GM18519 (cell line): Measurements from ENCODE around the gene TELO2.

Experiments
- ATAC-seq: cut with Tn5 transposase; IDR thresholded peaks from one replicate; pipeline ENCODE4 v1.9.1; 2021; ENCODE audit warnings: mild to moderate bottlenecking, moderate library complexity; ENCODE audit not compliant: unreplicated experiment, low FRiP score

The TELO2 gene

DNA sequence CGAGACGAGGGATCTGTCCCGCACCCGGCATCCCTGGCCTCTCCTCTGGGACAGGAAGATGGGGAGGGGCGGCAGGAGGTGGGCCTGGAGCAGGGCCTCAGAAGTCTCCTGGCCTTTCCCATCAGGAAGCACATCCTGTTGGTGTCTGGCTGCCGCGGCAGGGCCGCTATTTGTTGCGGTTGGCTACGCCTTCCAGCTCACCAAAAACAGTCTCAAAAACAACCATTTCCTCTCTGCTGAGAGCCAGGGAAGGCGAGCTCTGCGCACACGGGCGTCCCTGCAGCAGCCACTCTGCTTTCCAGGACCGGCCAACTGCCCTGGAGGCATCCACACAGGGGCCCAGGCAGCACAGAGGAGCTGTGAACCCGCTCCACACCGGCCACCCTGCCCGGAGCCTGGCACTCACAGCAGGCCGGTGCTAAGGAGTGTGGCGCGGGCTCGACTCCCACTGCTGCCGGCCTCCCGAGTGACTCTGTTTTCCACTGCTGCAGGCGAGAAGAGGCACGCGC, 40.3 kb downstream of the TELO2 start, which contains the start of gene TMEM204:
TSS of gene TMEM204 (plus strand) at position 224 of the 509 bp plus-strand sequence. CDS start 610 bp downstream, outside the sequence.
- no peak for ATAC-seq

DNA sequence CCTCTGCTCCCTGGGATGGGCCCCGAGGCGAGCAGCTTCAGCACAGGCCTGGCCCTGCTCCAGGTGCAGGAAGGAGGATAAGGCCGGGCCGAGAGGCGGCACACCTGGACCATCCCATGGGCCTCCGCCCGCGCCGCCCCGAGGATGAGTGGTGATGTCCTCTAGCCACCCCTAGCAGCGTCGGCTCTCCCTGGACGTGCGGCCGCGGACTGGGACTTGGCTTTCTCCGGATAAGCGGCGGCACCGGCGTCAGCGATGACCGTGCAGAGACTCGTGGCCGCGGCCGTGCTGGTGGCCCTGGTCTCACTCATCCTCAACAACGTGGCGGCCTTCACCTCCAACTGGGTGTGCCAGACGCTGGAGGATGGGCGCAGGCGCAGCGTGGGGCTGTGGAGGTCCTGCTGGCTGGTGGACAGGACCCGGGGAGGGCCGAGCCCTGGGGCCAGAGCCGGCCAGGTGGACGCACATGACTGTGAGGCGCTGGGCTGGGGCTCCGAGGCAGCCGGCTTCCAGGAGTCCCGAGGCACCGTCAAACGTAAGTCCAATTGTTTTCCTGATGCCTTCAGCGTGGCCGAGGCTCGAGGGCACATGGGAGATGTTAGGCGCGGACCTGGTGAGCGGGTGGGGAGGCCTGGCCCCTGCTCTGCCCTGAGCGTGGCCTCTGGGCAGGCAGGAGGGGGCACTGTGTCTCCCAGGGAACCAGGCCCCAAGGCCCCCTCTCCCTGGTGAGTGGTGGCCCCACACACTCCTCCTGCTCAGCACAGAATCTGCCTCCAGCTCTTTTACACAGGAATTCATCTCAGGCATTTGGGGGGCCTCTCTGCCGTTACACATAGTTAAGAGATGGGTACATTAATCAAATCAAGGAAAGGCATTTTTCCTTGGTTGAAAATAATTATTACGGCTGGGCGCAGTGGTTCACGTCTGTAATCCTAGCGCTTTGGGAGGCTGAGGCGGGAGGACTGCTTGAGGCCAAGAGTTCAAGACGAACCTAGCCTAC, 41.2 kb downstream of the TELO2 start:
- ATAC-seq = no peak

DNA sequence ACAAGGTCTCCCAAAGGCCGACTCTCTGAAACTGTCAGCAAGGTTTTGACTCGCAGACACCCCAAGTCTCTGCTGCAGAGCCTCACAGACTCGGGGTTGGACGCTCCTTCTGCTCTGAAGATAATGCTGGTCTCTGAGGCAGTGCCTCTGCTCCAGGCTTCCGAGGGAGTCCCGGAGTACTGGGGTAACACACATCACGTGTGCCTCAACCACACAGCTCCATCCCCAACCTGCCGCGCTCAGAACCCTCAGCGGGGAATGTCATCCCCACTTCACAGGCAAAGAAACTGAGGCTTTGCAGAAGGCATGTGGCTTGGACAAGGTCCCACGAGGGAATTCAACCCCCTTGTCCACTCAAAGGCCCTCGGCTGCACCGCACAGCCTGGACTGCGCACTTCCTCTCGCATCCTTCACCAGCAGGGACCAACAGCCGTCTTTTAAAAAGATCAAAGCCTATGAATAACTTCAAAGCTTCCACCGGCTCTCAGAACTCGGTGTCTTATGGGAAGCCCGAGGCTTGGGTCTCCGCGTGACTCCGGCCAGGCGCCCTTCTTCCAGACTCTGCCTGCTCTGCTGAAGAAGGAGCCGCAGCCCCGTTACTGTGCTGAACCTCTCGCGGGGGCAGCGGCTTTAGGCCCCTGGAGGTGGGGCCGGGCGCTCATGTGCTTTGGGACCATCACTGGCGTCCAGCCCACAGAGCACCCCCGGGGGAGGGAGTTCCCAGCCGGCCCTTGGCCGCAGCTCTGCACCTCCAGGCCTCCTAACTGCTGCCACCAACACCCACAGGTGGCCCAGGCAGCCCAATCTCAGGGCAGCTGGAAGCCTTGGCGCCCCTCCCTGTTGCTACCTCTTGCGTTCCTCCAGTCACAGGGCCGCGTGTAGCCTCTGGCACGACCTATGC, 42.5 kb downstream of the TELO2 start:
- ATAC-seq = no peak

DNA sequence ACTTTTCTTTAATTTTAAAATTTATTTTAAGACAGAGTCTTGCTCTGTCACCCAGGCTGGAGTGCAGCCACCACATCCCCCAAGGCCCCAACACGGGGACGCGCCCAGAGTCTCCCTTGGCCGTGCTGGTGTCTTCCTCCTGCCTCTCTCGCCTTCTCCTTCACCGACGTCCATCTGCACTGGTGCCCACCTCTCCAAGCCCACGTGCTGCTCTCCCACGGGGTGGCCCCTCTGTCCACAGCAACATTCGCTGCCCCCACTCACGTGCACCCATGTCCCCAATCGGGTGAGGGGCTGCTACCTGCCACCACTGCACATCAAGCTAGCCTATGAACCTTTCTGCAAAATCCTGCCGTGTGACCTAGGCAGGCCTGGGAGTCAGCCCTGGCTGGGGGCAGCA, 43.4 kb downstream of the TELO2 start:
- ATAC-seq = no peak

DNA sequence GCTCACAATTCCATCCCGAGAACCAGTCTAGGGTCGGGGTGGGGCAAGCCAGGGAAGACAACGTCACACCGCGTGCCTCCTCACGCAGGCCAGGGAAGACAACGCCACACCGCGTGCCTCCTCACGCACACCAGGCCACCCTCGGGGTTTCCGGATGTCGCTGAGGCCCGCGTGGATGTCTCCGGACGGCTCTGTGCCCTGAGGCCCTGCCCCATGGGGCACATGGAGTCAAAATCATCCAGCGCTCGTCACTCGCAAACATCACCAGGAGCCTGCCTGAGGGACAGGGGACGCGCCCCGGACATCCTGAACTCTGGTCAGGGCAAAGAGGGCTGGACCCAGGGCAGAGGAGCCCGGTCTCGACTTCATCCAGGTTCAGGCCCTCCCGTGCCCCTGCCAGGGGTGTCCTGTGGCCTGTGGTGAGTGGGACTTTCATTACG, 44.0 kb downstream of the TELO2 start:
- ATAC-seq = no peak

DNA sequence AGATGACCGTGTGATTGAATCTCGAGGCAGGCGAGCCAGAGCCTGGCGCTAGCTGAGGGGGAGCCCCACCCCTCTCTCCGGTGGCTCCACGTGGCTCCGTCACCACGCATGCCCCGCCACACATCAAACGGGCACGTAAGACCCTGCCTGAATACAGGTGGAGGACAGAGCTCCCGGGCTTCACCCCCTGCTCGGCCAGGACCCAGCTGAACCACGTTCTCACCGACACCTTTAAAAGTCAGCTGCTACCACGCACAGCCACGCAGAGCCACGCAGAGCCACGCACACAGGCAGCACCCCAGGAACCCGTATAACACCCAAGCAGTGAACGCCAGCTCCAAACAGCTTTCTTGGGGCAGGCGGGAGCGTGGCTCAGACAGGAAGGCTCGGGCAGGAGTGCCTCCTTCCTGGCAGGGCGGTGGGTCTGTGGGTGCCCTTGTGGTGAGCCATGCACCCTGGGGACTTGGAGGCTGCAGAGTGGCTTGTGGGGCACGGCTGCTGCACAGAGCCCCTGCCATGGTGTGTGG, 44.7 kb downstream of the TELO2 start:
- no peak for ATAC-seq

DNA sequence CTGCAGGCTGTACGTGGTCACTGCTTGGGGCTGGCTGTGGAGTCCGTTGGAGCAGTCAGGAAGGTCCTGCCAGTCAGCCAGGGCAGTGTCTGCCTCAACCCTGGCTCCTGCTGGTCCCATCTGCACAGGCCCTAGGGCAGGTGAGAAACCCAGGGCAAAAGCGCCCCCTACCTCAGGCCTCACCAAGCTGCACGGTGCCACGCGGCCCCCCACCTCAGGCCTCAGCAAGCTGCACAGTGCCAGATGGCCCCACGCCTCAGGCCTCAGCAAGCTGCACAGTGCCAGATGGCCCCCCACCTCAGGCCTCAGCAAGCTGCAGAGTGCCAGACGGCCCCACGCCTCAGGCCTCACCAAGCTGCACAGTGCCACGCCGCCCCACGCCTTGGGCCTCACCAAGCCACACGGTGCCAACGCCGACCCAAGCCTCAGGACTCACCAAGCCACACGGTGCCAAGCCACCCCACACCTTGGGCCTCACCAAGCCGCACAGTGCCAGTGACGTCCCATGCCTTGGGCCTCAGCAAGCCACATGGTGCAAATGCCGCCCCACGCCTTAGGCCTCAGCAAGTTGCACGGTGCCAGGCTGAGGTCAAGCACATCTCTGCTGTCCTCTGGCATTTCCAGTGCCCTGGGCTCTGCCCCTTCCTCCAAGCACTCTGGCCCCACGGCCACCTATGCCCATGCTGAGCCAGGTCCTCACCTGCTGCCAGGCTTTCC, 45.8 kb downstream of the TELO2 start:
- ATAC-seq = no peak

DNA sequence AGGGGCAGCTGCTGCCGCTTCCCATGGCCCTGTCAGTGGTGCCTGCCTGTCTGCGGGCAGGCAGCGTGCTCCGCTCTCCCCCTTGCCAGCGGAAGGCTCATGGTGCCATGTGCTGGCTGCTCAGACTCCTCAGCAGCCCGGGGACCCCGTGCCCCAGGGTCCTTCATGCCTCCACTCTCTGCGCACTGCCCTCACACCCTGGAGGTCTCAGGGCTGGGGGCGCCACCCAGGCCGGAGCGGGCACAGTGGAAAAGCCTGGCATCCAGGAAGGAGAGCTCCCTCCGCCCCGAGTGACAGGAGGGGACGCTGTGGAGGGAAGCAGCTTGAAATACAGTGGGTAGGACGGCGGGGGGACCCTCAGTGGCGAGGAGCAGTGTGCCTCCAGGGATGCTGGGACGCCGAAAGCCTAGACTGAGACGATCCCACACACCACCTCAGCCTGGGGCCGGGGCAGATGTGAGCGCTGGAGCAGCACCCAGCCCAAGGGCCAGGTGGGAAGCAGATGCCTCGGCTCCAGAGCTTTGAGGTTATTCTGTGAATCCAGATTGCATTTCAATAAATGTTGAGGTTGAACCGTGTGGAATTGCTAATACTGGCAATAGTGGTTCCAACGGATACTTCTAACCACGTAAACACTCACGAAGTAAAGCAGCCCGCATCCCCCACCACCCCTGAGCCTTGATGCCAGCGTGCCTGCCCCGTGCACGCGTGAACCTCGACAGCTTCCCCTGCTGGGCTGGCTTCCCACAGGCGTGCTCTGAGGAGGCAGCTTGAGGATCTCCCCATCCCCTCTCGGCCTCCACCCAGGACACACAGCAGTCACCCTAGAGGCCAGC, 46.8 kb downstream of the TELO2 start:
- ATAC-seq = no peak

DNA sequence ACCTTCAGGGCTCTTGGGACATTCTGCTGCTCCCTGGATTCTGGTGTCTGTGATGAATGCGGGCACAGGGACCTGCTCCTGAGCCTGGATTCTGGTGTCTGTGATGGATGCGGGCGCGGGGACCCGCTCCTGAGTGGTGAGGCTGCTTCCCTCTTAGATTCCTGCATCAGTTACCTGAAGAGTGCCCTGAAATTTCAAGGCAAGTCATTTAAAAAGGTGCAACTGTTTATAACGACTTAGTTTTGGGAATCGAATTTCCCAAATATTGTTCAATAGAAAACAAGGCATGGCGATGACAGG, 47.3 kb downstream of the TELO2 start:
- no peak for ATAC-seq

DNA sequence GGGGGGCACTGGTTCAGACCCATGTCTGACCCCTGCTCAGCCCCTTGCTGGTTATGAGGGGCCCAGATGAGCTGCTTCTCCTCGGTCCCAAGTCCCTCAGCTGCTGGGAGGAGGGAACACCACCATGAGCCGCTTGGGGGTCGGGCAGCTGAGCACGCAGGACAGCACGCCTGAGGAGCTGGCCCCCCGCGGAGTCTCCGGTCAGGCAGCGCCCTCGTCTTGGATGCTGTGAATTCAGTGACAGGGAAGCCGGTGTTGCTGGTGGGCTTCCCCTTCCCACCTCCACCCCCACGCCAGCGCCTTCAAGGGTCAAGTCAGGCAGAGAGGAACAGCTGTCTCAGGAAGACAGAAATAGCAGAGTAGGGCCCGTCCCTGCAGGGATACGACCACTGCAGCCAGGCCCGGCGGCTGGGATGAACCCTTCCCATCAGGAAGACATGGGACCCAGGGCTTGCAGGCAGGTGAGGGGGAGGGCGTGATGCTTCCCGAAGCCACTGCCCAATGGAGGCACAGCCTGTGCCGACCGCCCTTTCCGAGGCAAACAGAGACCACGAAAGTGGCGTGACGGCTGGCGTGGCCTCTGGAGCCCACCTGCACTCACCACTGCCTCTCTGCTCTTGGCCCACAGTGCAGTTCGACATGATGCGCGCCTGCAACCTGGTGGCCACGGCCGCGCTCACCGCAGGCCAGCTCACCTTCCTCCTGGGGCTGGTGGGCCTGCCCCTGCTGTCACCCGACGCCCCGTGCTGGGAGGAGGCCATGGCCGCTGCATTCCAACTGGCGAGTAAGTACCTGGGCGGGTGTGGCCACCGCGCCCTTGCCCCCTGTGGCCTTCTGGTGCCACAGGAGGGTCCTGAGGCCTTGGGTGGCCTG, 48.4 kb downstream of the TELO2 start:
- no peak for ATAC-seq

DNA sequence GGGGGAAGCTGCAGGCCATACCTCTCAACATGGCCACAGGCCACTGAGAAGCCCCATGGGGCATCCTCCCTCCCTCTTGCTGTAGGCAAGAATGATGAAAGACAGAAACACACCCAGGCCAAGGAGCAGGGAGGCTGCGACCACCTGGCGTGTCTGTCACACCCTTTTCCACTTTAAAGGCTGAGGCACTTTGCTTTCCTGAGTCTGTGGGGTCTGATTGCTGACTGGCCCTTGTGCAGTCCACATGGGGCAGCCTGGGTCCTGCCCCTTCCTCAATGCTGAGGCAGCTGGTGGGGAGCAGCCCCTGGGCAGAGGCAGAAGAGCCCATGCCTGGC, 49.0 kb downstream of the TELO2 start:
- ATAC-seq = no peak

DNA sequence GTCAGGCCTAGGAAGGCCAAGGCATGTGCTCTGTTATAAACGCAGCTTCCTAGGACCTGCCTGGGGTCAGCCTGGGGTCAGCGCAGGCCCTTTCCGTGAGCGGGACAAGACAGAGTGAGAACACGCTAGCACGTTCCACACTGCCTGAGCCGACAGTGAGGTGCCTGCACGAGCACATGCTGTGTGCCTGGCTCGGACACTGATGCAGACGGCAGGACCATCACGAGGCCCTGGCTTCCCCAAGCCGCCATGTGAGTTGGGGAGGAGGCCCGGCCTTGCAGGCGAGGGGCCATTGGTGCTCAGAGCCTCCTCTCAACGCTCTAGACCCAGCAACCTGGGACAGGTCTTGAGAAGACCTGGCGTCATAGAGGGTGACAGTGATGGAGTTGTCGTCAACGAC, 49.4 kb downstream of the TELO2 start:
- no peak for ATAC-seq

DNA sequence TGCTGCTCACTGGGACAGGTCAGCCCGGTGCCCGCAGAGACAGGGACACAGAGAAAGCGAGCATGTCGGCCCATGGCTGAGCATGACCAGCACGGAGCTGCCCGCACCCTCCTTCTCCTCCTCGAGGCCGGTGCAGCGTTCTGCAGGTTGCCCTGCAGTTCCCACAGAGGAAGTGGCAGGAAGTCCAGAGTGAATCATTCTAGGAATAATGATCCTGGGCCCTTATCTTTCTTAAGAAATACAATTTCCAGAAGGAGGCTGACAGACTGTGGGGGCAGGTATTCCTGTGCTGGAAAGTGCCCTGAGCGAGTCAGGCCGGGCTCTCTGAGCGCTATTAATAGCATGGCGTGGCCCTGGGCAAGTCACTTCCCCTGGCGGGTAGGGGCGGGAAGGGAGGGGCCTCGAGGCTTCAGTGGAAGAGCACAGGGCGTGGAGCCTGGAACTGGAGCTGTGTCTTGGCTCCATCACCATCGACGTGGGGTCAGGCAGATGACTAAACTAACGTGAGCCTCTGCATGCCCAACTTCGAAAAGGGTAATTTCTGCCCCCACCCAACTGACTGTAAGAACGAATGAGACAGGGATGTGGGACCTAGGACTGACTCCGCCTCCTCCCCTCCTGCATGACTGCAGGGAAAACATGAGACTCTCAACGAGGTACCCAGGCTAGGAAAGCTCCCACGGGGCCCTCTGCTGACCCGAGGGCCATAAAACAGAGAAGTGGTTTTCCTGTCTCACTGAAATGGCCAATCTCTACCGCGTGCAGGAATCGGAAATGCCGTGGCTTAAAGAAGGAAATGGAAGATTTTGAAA, 50.1 kb downstream of the TELO2 start:
- ATAC-seq = no peak

DNA sequence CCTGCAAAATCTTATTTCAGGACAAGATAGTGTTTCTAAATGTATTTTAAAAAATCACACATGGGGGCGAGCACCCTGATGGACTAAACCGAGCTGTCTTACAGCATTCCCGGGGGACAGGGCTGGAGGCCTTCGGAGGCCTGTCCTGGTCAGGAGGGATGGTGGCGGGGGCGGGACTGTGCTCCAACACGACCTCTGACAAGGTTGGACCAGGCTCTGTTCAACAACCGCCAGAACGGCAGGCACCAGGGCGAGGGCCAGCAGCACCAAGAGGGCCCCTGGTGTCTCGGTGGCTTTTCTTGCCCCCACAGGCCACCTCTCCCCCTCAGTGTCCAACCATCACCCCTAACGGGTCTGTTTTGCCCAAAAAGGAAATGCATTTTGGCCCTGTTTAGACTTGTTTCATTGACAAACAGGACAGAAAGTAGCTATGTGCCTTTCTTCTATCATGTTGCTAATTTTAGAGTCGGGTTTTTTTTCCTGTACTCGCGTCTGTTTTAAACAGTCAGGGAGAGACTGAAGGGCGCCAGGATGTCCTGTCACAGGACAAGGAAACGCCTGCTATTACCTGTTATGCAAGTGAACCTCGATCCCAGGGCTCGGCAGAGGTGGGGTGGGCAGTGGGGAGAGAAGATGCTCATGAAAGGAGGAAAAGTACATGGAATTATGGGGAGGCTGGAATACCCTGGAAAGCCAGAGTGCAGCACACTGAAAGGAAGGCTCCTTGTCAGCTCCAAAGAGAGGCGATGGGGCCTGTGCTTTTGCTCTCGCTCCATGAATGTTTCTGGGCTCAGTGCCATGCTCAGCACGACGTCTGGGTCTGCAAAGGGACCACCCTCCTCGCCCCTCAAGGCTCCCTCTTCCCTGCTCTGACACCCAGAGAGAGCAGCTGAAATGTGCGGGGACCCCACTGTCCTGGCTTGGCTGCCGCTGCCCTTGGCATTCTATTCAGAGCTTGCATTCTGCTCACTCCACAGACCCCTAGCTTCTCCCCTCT, 52.2 kb downstream of the TELO2 start:
- ATAC-seq = no peak

DNA sequence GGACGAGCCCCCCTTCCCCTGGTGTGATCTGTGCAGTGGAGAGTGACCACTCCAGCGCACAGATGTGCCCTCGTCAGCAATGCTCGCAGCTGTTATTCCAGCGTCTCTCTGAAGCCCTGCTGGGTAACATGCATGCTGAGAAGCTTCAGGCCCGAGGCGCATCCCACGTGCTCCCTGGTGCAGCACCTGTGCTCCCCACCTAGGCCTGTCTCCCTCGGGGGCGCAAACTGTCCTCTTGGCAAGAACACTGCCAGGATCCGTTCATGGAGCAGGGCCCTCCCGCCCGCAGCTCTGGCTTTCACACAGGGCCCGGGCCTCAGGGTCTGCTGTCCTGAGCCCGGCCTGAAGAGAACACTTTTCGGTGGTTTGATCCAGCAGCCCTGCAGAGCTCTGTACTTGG, 53.3 kb downstream of the TELO2 start:
- ATAC-seq = no peak

DNA sequence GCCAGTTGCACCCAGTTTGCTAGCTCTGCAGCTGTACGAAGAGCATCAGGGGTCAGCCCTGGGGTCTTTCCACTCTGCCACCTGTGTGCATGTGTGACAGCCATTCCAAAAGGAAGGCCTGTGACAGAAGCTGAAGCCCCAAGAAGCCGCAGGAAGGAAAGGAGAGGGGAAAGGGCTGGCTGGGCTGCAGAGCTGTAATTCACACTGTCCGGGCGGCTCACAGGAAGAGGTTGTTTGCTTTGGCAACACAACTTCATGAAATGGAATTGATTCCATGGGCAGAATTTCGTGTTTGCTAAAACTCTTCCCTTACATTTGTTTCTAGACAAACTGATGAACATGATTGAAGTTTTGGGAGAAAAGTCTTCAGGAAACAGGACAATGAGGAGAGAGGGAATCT, 55.1 kb downstream of the TELO2 start:
- ATAC-seq = no peak

DNA sequence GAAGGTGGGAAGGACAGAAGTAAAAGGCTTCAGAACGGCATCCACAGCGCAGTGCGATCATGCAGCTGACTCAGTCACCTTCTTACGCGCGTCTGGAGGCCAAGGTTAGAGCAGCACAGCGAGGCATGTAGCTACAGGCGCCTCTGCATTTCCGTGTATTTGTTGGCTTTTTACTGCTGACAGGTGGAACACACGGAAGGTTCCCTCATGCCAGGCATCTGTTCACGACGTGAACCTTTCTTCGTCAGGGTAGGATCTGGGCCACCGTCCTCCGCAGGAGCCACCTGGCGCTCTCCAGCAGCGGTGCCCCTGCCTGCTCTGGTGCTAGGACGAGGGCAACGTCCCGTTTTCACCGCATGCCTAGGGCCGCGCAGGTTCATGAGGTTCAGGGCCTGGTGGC, 55.6 kb downstream of the TELO2 start:
- ATAC-seq = no peak
